Measurements from ENCODE around the gene GPR84.

The GPR84 gene

GRCh38 chr12:54351341-54351740 lies 12.9 kb downstream of the GPR84 start:
- peaks cover 0 to 22% (median 15%) of the 10 kb centered on the region in 4 donors for H3K4me1 ChIP-seq
- H3K27ac ChIP-seq: no peak overlapping the region
- H3K9me3 ChIP-seq: no peaks in the 10 kb centered on the region
- H3K36me3 ChIP-seq: peaks cover 44 to 53% (median 50%) of the 10 kb centered on the region in 3 donors
- H3K27me3 ChIP-seq: no peaks in the 10 kb centered on the region
- H3K4me3 ChIP-seq: no peak overlapping the region
- intact Hi-C loops (cut with DNase I; ENCODE audit: low total_unique reads): no loop called here
- no peak for TF ChIP-seq CTCF (IDR thresholded peaks at IDR 0.05)
- DNase-seq: no peak

GRCh38 chr12:54350743-54351142 lies 13.5 kb downstream of the GPR84 start:
- Histone ChIP-seq H3K4me1 (peaks cover 0 to 22% (median 15%) of the 10 kb centered on the region in 4 donors), H3K36me3 (peaks cover 49 to 59% (median 56%) of the 10 kb centered on the region in 3 donors), H3K9me3 (no peaks in the 10 kb centered on the region), H3K27me3 (no peaks in the 10 kb centered on the region), H3K27ac (no peak overlapping the region), H3K4me3 (no peak overlapping the region)
- no peak for DNase-seq
- intact Hi-C loops (cut with DNase I; ENCODE audit: low total_unique reads): no loop called here
- TF ChIP-seq CTCF (IDR thresholded peaks at IDR 0.05): no peak

GRCh38 chr12:54349679-54350078 lies 14.6 kb downstream of the GPR84 start:
- Histone ChIP-seq H3K27me3 (no peaks in the 10 kb centered on the region), H3K9me3 (no peaks in the 10 kb centered on the region), H3K36me3 (peaks cover 57 to 70% (median 65%) of the 10 kb centered on the region in 3 donors), H3K27ac (no peak overlapping the region), H3K4me1 (peaks cover 0 to 22% (median 15%) of the 10 kb centered on the region in 4 donors), H3K4me3 (no peak overlapping the region)
- intact Hi-C loops (cut with DNase I; ENCODE audit: low total_unique reads): loop anchor here (5.0 kb wide), 1 partner anchor 102 kb away; no protein-coding TSS in a partner anchor
- no peak for TF ChIP-seq CTCF (IDR thresholded peaks at IDR 0.05)
- no peak for DNase-seq

- Histone ChIP-seq H3K27ac (no peak overlapping the region), H3K9me3 (no peaks in the 10 kb centered on the region), H3K4me3 (no peak overlapping the region), H3K36me3 (peaks cover 64 to 76% (median 72%) of the 10 kb centered on the region in 3 donors), H3K4me1 (peaks cover 0 to 22% (median 15%) of the 10 kb centered on the region in 4 donors), H3K27me3 (no peaks in the 10 kb centered on the region)
- DNase-seq: no peak
- intact Hi-C loops (cut with DNase I; ENCODE audit: low total_unique reads): loop anchor here (5.0 kb wide), 1 partner anchor 102 kb away; no protein-coding TSS in a partner anchor
- no peak for TF ChIP-seq CTCF (IDR thresholded peaks at IDR 0.05)
These were observed 15.2 kb downstream of the GPR84 start for GRCh38 chr12:54349036-54349435.

GRCh38 chr12:54341378-54342300 lies 22.6 kb downstream of the GPR84 start:
- no peak for DNase-seq
- Histone ChIP-seq H3K4me3 (no peak overlapping the region), H3K36me3 (peaks cover 44 to 61% (median 52%) of the 10 kb centered on the region in 3 donors), H3K27ac (no peak overlapping the region), H3K9me3 (no peaks in the 10 kb centered on the region), H3K4me1 (peaks cover 0 to 31% (median 20%) of the 10 kb centered on the region in 4 donors), H3K27me3 (no peaks in the 10 kb centered on the region)
- intact Hi-C loops (cut with DNase I; ENCODE audit: low total_unique reads): no loop called here
- TF ChIP-seq CTCF (IDR thresholded peaks at IDR 0.05): no peak
